ENCODE results near the gene MAP7.
A peak's percentile ranks its signal among the peaks of the same experiment; 100 is the strongest.

MAP7 gene

GRCh38 chr6:136446579-136447187 is 103.5 kb downstream of the MAP7 start:
- no peak for TF ChIP-seq CTCF (IDR thresholded peaks at IDR 0.05; ENCODE audit: low read depth, low read length)
- peak; percentile 2 for DNase-seq (ENCODE audit: extremely low read depth, low read depth)

GRCh38 chr6:136446145-136446544 is 104.1 kb downstream of the MAP7 start:
- DNase-seq (ENCODE audit: extremely low read depth, low read depth) = no peak

DNA sequence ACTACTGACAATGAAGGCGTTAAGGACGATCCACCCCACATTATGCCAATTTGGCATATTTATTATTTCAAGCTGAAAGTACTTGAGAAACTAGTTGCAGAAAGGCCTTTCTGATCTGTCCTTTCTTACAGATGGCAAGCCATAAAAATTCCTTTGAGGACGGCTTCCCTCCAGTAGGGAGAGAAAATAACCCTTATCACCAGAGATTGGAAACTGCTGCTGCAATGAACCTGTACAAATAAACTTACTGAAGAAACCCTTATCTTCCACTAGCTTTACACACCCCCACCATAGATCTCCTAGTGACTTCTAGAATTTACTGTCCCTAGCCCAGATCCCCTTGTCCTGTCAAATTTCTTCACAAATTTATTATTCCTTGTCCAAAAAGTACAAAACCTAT is 105.2 kb downstream of the MAP7 start:
- no peak for DNase-seq (ENCODE audit: extremely low read depth, low read depth)
- TF ChIP-seq CTCF (IDR thresholded peaks at IDR 0.05; ENCODE audit: low read depth, low read length) = no peak

More at GRCh38 chr6:136446145-136446544, 104.1 kb downstream of the MAP7 start:
- no peak for TF ChIP-seq CTCF (IDR thresholded peaks at IDR 0.05; ENCODE audit: low read depth, low read length)

DNA sequence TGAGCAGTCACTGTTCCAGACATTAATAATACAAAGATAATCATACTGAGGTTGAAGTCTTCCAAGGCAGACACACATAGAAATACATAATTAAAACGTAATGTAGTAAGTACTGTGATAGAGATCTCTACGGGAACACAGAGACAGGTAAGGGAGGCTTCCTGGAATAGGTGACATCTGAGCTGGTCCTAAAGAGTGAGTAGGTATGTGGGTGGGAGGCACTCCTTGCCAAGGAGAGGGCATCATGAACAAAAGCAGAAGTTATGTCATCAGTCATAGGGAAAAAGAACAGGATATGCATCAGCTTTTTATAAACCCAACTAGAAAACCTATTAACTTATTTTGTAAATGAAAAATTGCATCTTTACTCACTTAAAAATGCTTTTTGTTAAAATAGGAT is 110.0 kb downstream of the MAP7 start:
- no peak for TF ChIP-seq CTCF (IDR thresholded peaks at IDR 0.05; ENCODE audit: low read depth, low read length)
- no peak for DNase-seq (ENCODE audit: extremely low read depth, low read depth)

- TF ChIP-seq CTCF (IDR thresholded peaks at IDR 0.05; ENCODE audit: low read depth, low read length) = no peak
- no peak for DNase-seq (ENCODE audit: extremely low read depth, low read depth)
Measured at GRCh38 chr6:136439514-136440190, 110.6 kb downstream of the MAP7 start.

GRCh38 chr6:136438441-136438840 is 111.8 kb downstream of the MAP7 start:
- no peak for DNase-seq (ENCODE audit: extremely low read depth, low read depth)
- TF ChIP-seq CTCF (IDR thresholded peaks at IDR 0.05; ENCODE audit: low read depth, low read length) = no peak

- TF ChIP-seq CTCF (IDR thresholded peaks at IDR 0.05; ENCODE audit: low read depth, low read length) = no peak
- no peak for DNase-seq (ENCODE audit: extremely low read depth, low read depth)
Measured at GRCh38 chr6:136437246-136437645, 113.0 kb downstream of the MAP7 start.
